HepG2 (cell line): ENCODE results near the gene PALM. TPM values are rescaled to one million over a fixed set of nuclear protein-coding genes. Genes with fewer than 3 reads are reported as not detected.

ENCODE experiments used
- BRCA1 ChIP-seq: sonication (generic); formaldehyde crosslinking; IDR thresholded peaks from 2 replicates; pipeline ENCODE4 v1.4.0; 2020; ENCODE audit warnings: missing genetic modification reagents
- HDAC2 ChIP-seq: sonication (generic); formaldehyde crosslinking; IDR thresholded peaks from 2 replicates; pipeline ENCODE4 v1.4.0; 2020; ENCODE audit warnings: missing genetic modification reagents
- HIVEP1 ChIP-seq: sonication (generic); formaldehyde crosslinking; IDR thresholded peaks from 2 replicates; pipeline ENCODE4 v1.4.0; 2020; ENCODE audit warnings: mild to moderate bottlenecking, missing genetic modification reagents
- HOXA3 ChIP-seq: sonication (generic); formaldehyde crosslinking; IDR thresholded peaks from 2 replicates; pipeline ENCODE4 v1.5.0; 2020; ENCODE audit warnings: missing genetic modification reagents
- IRF2 ChIP-seq: IDR thresholded peaks from 2 replicates; pipeline ENCODE4 v1.6.1; 2018; ENCODE audit warnings: missing genetic modification reagents, missing compliant biosample characterization
- MEIS1 ChIP-seq: sonication (generic); formaldehyde crosslinking; IDR thresholded peaks from 2 replicates; pipeline ENCODE4 v1.9.0; 2021; ENCODE audit warnings: mild to moderate bottlenecking, missing genetic modification reagents, moderate library complexity, borderline replicate concordance
- PCBP1 ChIP-seq: fragments of 200-400 bp; formaldehyde crosslinking; IDR thresholded peaks from 2 replicates; pipeline ENCODE4 v1.6.1; 2017; ENCODE audit warnings: mild to moderate bottlenecking, low read depth, low read length, borderline replicate concordance
- PREB ChIP-seq: sonication (generic); formaldehyde crosslinking; IDR thresholded peaks from 2 replicates; pipeline ENCODE4 v1.4.0; 2020; ENCODE audit warnings: missing genetic modification reagents
- PTBP1 ChIP-seq: fragments of 200-400 bp; formaldehyde crosslinking; IDR thresholded peaks from 2 replicates; pipeline ENCODE4 v1.6.1; 2018; ENCODE audit warnings: low read length, low read depth; ENCODE audit not compliant: poor library complexity, severe bottlenecking
- REL ChIP-seq: sonication (generic); formaldehyde crosslinking; conservative IDR thresholded peaks from 2 replicates; pipeline ENCODE4 v1.8.0; 2022; ENCODE audit warnings: mild to moderate bottlenecking, missing genetic modification reagents, moderate library complexity
- REPIN1 ChIP-seq: sonication (generic); formaldehyde crosslinking; IDR thresholded peaks from 2 replicates; pipeline ENCODE4 v1.8.0; 2022; ENCODE audit warnings: missing genetic modification reagents, low read depth, mild to moderate bottlenecking, borderline replicate concordance
- RNF2 ChIP-seq: fragments of 450-650 bp; conservative IDR thresholded peaks from 2 replicates; pipeline ENCODE4 v1.6.1; 2016; ENCODE audit warnings: low read depth
- SOX13 ChIP-seq, 3 experiments: fragments of 450-650 bp in 1 of 3; sonication (generic) in 1 of 3; formaldehyde crosslinking in 1 of 3; IDR thresholded peaks in 2 of 3; conservative IDR thresholded peaks in 1 of 3; 2 replicates each; pipeline versions ENCODE4 v1.5.0 to v1.6.1; 2016 to 2020; ENCODE audit warnings: antibody characterized with exemption in 1 of 3, mild to moderate bottlenecking in 1 of 3, missing compliant biosample characterization in 1 of 3, missing genetic modification reagents in 1 of 3, moderate library complexity in 1 of 3
- SOX5 ChIP-seq: IDR thresholded peaks from 2 replicates; pipeline ENCODE4 v1.6.1; 2016; ENCODE audit warnings: borderline replicate concordance
- SRF ChIP-seq: IDR thresholded peaks from 2 replicates; pipeline ENCODE4 v1.6.1; 2011; ENCODE audit warnings: mild to moderate bottlenecking, low read depth, low read length, moderate library complexity
- ZBTB33 ChIP-seq: sonication (generic); formaldehyde crosslinking; IDR thresholded peaks from 2 replicates; pipeline ENCODE4 v1.4.0; 2020; ENCODE audit warnings: missing genetic modification reagents
- ZKSCAN1 ChIP-seq: fragments of 150-350 bp; IDR thresholded peaks from 2 replicates; pipeline ENCODE4 v1.6.1; 2014; ENCODE audit warnings: low read length
- ZNF138 ChIP-seq: sonication (generic); formaldehyde crosslinking; IDR thresholded peaks from 2 replicates; pipeline ENCODE4 v1.5.0; 2020; ENCODE audit warnings: mild to moderate bottlenecking, low read depth, missing genetic modification reagents
- ZNF263 ChIP-seq: sonication (generic); formaldehyde crosslinking; IDR thresholded peaks from 2 replicates; pipeline ENCODE4 v1.4.0; 2020; ENCODE audit warnings: missing genetic modification reagents
- ZNF350 ChIP-seq: sonication (generic); formaldehyde crosslinking; IDR thresholded peaks from 2 replicates; pipeline ENCODE4 v1.4.0; 2020; ENCODE audit warnings: mild to moderate bottlenecking, low read depth, missing genetic modification reagents, borderline replicate concordance
- ZNF44 ChIP-seq: sonication (generic); formaldehyde crosslinking; IDR thresholded peaks from 2 replicates; pipeline ENCODE4 v1.5.1; 2020; ENCODE audit warnings: mild to moderate bottlenecking, missing genetic modification reagents
- ZNF644 ChIP-seq: IDR thresholded peaks from 2 replicates; pipeline ENCODE4 v1.6.1; 2016; ENCODE audit warnings: low read depth
- ZSCAN29 ChIP-seq: sonication (generic); formaldehyde crosslinking; conservative IDR thresholded peaks from 2 replicates; pipeline ENCODE4 v1.4.0; 2020; ENCODE audit warnings: mild to moderate bottlenecking, missing genetic modification reagents
- polyA plus RNA-seq, 8 experiments: library from polyadenylated mRNA; depleted of rRNA in 3 of 8; stranded (reverse) in 7 of 8; unstranded in 1 of 8; fragments of >200 nt; fragmentation: Illumina TruSeq in 4 of 8; extraction: Trizol in 4 of 8; gene quantifications; 2 replicates each; pipeline versions ENCODE4 v1.2.1 to v1.2.3, GENCODE V29; 2011 to 2016; ENCODE audit warnings: low read depth in 4 of 8, missing spikeins in 1 of 8, mixed read lengths in 1 of 8; ENCODE audit not compliant: insufficient read depth in 1 of 8
- total RNA-seq, 5 experiments: library from RNA; depleted of rRNA; stranded (reverse); fragments of >200 nt; fragmentation: Illumina TruSeq; extraction: Trizol; gene quantifications; 2 replicates each; pipeline ENCODE4 v1.2.3, GENCODE V29; 2016; ENCODE audit warnings: low read depth in 1 of 5
- TF ChIP-seq, protein P1 (sequence below): sonication (generic); formaldehyde crosslinking; IDR thresholded peaks from 2 replicates; pipeline ENCODE4 v1.5.0; 2020; ENCODE audit warnings: mild to moderate bottlenecking, missing genetic modification reagents

PALM gene
- total and polyA plus RNA-seq, 2 of the 13 experiments (the other 11 are each of a cell fraction or from before 2014, with no cell fraction given) = 4.0 to 9.7 TPM

DNA sequence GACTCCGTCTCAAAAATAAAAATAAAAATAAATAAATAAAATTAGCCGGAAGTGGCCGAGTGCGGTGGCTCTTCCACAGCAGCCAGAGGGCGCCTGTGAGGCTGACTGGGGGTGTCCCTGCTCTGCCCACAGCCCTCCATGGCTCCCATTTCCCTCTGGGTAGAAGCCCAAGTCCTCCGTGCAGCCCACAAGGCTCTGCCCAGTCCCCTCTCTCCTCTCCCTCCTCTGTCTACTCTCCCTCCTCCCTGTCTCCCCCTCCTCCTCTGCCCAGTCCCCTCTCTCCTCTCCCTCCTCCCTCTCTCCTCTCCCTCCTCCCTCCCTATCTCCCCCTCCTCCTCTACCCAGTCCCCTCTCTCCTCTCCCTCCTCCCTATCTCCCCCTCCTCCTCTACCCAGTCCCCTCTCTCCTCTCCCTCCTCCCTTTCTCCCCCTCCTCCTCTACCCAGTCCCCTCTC, 62.6 kb downstream of the PALM start (continued):
- TF ChIP-seq ZNF350 (no peak), ZKSCAN1 (no peak), SOX13 (IDR thresholded peaks at IDR 0.05) (no peak), SOX13 (CRISPR knock-in tag; conservative IDR thresholded peaks at IDR 0.05 in 1 of 2, IDR thresholded peaks at IDR 0.05 in 1 of 2) (no peak), MEIS1 (CRISPR knock-in tag) (no peak), IRF2 (no peak), ZNF644 (CRISPR knock-in tag) (no peak), PREB (no peak), HDAC2 (CRISPR knock-in tag) (no peak), ZNF263 (CRISPR knock-in tag) (peak; percentile 95), ZNF44 (no peak), BRCA1 (no peak), HOXA3 (CRISPR knock-in tag) (no peak), ZSCAN29 (no peak), ZBTB33 (CRISPR knock-in tag) (no peak), SRF (no peak), PTBP1 (no peak), REL (CRISPR knock-in tag) (no peak), REPIN1 (CRISPR knock-in tag) (no peak), ZNF138 (CRISPR knock-in tag) (no peak), PCBP1 (peak; percentile 95), RNF2 (no peak), SOX5 (CRISPR knock-in tag) (no peak), HIVEP1 (CRISPR knock-in tag) (no peak)
- TF ChIP-seq, protein P1, sequence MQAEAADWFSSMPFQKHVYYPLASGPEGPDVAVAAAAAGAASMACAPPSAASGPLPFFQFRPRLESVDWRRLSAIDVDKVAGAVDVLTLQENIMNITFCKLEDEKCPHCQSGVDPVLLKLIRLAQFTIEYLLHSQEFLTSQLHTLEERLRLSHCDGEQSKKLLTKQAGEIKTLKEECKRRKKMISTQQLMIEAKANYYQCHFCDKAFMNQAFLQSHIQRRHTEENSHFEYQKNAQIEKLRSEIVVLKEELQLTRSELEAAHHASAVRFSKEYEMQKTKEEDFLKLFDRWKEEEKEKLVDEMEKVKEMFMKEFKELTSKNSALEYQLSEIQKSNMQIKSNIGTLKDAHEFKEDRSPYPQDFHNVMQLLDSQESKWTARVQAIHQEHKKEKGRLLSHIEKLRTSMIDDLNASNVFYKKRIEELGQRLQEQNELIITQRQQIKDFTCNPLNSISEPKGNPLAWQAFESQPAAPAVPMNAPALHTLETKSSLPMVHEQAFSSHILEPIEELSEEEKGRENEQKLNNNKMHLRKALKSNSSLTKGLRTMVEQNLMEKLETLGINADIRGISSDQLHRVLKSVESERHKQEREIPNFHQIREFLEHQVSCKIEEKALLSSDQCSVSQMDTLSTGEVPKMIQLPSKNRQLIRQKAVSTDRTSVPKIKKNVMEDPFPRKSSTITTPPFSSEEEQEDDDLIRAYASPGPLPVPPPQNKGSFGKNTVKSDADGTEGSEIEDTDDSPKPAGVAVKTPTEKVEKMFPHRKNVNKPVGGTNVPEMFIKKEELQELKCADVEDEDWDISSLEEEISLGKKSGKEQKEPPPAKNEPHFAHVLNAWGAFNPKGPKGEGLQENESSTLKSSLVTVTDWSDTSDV (CRISPR knock-in tag) = no peak
